Activated CD4-positive, CD25-positive, alpha-beta regulatory T cell treated with anti-CD3 and anti-CD28 coated beads, Interleukin-2, amount 50 U/mL, for 72 hours (primary cell): ENCODE measurements around the gene B3GAT3.
"Not testable (repeated sequence)": the region's sequence is repeated elsewhere in the genome, so short reads cannot be mapped to it uniquely, and the experiment has no call there.

Source experiments
- DNase-seq: peaks from one replicate; pipeline ENCODE4 v3.0.0; 2021

Gene B3GAT3

DNA sequence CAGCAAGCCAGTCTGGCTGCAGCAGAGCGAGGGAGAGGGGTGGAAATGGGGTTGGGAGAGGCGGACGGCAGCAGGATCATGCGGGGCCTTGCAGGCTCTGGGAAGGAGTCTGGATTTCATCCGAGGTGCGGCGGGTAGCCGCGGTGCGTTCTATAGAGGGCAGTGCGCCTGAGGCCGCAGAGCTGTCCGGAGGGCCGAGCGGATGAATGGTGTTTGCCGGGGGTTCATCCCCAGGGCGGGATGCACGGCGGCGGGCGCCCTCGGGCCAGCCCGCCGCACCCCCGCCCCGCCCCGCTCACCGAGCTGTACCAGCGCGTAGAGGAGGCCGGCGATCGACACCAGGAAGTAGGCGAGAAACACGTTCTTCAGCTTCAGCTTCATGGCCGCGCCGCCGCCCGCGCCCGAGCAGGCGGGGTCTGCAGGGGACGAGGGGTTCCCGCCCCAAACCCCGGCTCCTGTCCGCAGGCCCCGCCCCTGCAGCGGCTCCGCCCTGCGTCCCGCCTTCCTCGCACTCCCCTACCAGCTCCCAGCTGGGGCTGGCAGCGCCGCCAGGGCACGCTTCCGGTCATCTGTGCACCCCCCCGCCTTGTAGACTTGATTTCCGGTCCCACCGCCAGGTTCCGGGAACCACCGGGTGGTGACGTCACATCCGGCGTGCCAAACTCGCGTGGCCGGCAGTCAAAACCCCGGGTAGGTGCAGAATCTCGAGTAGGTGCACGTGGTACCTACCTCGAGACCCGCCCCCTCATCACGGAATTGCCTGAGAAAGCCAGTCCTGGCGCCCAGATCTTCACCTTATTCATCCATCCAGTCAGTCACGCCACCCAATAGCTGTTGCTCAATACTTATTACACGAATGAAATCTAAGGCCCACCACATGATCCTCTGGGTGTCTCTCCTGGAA is at the start of gene B3GAT3:
B3GAT3 (minus strand) TSS at position 420 of the 904 bp plus-strand sequence; CDS start at position 381, 39 bp downstream.
- DNase-seq, result peak; percentile 98

DNA sequence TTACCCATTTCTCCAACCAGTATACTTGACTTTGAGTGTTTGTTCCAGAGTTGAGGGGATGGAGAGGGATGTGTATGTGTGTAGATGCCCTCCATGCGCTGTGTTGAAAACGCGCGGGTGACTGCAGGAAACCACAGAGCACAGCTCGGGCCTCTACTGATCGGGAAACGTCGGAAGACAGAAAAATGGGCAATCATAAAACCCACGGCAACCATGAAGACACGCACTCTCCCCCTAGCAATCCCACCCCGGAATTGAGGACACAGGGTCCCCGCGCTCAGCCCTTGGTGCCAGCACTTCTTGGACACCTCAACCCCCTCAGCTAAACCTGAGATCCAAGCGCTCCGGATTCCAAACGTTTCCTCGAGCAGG is 49.4 kb upstream of the B3GAT3 start:
- no peak for DNase-seq

DNA sequence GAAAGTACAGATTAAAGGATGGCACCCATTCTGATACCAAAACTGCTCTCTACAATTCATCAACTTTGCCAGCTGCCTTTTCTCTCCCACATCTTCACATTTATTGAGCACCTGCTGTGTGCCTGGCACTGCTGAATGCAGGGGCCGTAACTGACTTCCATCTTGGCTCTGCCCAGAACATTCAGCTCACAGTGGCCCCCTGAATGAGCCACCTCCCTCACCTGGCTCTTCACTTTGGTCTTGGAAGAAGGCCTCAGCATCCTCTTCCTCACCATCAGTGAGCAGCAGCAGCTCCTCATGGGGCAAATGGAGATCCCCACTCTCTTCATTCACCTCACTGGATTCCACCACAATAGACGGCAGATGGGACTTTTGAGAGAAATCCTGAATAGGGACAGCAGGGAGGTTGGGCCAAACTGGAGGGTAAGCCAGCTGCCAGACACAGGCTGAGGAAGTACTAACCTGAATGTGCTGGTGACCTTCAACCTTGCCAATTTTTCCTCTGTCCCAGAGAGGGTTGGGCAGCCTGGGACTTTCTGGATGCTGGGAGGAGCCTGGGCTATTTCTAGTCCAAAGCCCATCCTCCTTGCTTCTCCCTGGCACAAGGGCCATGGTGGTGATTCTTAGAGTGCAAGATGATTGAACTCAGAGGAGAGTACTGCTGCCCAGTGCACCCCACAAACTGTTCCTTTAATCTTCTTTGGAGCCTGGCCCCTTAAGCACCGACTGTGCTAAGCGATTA is 47.8 kb upstream of the B3GAT3 start:
- no peak for DNase-seq

DNA sequence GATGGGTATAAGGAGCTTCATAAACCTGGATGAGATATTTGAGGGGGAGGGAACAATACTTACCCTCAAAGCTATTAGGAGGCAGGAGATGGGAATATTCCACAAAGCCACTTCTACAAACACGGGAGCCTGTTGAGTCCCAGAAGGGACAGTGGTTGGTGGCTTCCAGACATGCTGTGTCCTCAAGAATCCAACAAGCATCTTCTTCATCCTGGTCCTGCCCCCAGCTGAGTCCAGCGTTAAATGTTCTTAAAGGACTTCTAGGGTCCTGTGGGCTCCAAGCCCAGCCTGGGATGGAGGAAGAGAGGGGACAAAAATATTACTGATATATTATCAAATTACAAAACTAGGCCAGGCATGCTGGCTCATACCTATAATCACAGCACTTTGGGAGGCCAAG is 45.7 kb upstream of the B3GAT3 start:
- DNase-seq, result no peak

DNA sequence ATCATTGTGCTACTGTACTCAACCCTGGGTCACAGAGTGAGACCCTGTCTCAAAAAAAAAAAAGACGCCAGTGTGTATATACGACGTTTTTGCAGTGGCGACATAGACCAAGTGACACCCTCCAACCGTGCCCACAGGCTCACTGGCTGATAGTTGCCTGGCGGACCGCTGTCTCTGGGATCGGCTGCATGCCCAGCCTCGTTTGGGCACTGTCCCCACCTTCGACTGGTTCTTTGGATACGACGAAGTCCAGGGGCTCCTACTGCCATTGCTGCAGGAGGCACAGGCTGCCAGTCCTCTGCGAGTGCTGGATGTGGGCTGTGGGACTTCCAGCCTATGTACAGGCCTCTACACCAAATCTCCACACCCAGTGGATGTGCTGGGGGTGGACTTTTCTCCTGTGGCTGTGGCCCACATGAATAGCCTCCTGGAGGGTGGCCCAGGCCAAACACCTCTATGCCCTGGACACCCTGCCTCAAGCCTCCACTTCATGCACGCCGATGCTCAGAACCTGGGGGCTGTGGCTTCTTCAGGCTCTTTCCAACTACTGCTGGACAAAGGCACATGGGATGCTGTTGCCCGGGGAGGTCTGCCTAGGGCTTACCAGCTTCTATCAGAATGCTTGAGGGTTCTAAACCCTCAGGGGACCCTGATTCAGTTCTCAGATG is 44.6 kb upstream of the B3GAT3 start:
- DNase-seq, result no peak

DNA sequence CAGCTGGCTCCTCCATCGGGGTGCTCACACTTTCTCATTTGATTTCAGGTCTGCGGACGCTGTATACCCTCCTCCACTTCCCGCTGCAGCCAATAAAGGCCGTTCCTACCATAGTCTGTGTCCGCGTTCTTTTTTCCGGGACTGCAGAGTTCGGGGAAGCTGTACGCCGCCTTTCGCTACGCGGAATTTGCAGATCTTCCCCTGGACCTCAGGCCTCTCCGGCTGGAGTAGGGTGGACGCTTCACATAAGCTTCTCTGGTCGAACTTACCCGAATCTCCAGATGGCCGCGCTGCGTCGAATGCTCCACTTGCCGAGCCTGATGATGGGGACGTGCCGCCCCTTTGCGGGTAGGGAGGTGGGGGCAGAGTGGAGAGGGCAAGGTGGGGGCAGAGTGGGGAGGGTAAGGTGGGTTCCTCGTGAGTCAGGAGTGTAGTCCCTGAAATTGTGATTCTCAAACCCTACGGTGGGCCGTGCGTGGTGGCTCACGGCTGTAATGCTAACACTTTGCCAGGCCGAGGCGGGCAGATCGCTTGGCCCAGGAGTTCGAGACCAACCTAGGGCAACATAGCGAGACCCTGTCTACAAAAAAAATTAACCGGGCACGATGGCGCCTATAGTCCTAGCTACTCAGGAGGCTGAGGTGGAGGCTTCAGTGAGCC is 43.9 kb upstream of the B3GAT3 start:
- DNase-seq, result peak; percentile 57

DNA sequence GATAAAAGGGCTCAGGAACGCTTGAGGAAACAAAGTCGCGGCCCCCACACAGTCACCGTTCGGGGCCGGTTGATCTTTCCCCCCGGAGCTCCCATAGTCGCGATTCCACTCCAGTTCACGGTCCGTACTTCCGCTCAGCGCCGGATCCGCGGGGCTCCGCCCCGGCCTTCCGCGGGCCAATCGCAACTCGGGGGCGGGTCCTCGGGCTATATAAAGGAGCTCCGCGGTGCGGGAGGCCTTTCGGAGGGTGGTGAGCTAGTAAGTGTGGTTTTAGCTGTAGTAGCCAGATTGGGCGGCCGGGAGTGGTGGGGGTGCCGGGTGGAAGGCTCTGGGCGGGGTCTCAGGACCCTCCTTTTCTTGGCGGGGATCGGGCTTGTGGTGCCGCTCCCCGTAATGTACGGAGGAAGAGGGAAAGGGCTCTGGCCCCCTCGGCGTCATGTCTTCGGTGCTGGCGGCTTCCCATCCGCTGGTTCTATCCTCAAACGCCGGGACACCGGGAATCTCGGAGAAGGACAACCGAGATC is 43.4 kb upstream of the B3GAT3 start, which contains the start of the genes C11orf98 and CSKMT:
C11orf98 (minus strand) TSS at position 136 of the 524 bp plus-strand sequence; CDS start at position 95, 41 bp downstream.
CSKMT (plus strand) TSS at position 238 of the 524 bp plus-strand sequence. CDS start 568 bp downstream, outside the sequence.
- peak; percentile 96 for DNase-seq

DNA sequence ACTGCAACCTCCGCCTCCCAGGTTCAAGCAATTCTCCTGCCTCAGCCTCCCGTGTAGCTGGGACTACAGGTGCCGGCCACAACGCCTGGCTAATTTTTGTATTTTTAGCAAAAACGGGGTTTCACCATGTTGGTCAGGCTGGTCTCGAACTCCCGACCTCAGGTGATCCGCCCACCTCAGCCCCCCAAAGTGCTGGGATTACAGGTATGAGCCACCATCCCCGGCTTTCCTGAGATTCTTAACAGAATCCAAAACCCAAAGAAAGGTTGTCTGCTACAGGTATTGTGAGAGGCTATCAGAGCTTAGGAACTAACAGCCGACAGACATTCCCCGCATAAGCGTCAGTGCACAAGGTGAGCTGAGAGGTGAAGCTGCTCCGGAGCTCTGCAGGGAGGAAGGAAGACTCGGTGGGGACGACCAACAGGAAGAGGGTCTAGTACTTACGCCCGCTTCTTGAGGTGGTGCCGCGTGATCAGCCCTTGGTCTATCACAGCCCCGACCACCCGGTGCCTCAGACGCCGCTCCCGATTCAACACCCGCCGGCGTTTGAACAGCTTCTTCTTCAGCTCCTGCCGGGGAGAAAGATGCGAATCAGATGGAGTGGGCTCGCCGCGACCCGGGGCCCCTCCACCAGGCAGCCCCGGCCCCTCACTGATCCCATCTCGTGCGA is 42.8 kb upstream of the B3GAT3 start:
- DNase-seq, result no peak

DNA sequence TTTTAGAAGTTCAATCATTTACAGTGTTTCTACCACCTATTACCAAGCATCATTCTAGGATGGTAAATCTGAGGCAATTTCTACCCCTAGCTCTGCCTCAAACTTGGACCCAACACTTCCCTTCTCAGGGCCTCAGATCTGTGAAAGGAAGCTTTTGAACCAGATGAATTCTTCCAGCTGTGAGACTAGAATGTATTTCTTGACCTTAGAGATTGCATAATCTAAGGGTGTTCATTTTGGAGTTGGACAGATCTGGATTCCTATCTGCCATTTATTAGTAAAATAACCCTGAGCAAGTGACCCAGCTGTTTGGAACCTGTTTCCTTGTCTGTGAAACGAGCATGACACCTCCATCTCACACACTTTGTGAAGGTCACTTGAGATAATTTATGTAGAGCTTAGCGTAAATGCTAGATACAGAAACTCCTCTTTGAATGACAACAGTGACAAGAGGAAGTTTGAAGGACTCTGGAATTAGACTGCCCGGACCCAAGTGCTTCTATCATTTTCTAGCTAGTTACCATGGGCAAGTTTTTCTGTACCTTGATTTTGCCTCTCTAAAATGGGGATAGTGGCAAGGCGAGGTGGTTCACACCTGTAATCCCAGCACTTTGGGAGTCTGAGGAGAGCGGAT is 35.1 kb upstream of the B3GAT3 start:
- no peak for DNase-seq

DNA sequence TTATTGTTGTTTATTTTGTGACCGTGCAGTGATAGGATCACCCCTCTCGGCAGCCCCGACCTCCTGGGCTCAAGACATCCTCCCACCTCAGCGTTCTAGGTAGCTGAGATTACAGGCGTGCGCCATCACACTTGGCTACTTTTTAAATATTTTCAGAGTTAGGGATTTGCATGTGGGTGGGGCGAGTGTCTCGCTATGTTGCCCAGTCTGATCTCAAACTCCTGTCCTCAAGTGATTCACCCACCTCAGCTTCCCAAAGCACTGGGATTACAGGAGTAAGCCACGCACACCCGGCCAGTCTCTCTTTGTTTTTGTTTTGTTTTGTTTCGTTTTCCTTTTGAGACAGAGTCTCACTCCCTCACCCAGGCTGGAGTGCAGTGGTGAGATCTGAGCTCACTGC is 32.5 kb upstream of the B3GAT3 start:
- DNase-seq, result no peak

DNA sequence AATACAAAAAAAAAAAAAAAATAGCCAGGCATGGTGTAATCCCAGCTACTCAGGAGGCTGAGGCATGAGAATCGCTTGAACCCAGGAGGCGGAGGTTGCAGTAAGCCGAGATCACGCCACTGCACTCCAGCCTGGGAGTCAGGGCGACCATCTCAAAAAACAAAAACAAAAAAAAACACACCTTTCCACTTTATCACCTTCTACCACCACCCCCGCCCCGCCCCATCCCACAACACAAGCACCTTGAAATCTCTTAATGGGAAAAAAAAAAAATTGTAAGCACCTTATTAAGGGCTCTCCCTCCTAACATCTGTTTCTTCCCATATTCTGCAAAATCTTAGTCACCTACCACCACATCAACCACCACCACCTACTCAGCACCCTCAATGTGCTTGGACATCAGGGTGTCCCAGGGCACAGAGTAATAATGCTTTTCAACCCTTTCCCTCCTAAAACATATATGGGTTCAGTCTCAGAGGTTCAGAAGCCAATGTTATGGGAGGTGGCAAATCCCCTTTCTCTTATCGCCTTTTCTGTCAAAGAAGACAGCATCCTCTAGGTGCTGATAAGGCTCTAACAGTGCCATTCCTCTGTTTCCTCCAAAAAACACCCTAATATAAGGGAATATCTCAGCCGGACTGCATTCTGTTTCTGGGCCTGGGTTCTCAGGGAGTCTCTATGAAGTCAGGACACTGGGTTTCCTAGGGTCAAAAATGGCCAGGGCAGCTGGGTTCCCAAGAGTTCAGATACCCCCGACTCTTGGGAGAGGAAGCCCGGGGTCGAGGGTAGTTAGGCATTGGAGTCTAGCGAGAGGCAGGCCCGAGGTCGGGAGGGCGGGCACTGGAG is 30.6 kb upstream of the B3GAT3 start:
- DNase-seq, result no peak

DNA sequence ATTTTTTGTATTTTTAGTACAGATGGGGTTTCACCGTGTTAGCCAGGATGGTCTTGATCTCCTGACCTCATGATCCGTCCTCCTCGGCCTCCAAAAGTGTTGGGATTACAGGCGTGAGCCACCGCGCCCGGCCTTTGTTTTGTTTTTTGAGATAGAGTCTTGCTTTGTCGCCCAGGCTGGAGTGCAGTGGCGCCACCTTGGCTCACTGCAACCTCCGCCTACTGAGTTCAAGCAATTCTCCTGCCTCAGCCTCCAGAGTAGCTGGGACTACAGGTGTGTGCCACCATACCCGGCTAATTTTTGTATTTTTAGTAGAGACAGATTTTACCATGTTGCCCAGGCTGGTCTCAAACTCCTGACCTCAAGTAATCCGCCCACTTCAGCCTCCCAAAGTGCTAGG is 28.5 kb upstream of the B3GAT3 start:
- DNase-seq, result not testable (repeated sequence)

DNA sequence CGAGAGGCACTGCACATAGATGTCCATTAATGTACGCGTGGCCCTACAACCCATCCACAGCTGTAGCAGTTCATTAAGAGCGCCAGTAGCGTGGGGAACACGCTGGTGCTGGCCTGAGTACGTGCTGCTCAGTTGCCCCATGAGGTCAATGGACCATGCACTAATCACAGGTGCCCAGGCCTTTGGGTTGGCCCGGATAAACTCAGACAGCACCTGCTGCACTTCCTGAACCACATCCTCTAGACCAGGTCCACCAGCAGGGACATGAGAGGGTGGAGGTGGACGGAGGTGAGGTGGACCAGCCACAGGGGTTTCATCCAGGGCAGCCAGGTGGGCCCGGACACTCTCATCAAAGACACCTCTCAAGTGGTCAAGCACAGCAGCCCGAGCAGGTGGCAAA is 27.7 kb upstream of the B3GAT3 start:
- no peak for DNase-seq

DNA sequence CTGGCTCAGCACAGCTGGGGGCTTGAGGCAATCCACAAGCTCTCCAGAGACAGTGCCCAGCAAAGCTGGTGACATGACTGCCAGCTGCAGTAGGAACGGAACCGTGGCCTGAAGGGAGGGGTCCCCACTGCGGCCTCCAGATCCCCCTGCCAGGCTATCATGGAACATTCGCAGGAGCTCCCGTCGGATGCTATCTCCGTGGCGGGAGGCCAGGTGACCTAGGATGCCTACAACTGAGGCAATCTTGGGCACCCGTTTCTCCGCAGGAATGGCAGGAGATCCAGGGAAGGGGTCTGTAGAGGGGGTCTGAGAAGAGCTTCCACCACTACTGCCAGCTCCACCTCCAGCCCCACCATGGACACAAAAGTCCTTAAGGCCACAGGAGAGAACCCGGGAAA is 27.2 kb upstream of the B3GAT3 start:
- no peak for DNase-seq

DNA sequence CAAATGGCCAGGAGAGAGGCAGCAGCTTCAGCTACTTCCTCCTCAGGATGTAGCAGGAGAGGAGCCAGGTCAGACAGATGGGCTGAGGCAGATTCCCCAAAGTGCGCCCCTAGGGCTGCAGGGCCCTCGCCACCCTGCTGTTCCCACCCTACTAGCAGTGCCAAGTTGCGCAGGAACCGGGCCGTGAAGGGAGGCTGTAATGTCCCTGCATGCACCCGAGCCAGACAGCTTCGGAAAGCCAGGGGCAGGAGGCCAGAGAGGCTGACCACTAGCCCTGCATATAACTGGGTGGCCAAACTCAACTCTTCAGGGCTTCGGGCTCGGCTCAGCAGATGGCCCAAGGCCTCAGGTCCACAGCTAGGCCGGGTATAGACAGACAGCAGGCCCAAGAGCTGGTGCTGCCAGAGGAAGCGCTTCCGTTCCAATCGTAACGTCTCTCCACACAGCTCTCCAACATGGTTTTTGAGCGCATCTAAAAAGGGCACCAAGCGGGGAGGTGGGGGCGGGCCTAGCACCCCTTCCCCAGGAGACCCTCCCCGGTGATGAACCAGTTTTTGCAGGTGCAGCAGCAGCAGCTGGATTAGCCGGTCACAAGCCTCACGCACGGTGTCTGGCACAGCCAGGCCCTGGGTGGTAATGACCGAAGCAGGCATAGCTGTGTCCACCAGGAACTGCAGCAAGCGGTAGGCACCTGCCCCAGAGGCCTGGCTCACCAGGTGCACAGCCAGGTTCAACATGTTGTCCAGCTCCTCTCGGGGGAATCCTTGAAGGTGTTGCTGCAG is 26.6 kb upstream of the B3GAT3 start:
- no peak for DNase-seq

DNA sequence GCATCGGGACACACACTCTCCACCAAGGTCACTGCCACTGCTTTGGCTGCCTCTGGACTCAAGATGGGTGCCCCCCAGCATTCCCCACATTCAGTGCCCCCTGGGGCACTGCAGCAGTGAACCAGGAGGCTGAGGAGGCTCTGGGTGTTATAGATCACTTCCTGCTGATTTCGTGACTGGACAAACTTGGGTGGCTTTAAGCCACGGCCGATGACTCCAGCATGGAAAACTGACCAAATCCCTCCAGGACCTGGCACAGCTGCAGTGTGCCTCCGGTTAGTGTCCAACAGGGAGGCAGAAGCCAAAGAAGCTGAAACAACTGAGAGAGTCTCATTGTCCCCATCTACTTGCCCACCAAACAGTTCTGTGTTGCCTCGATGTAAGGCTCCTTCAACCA is 25.8 kb upstream of the B3GAT3 start:
- DNase-seq, result no peak

DNA sequence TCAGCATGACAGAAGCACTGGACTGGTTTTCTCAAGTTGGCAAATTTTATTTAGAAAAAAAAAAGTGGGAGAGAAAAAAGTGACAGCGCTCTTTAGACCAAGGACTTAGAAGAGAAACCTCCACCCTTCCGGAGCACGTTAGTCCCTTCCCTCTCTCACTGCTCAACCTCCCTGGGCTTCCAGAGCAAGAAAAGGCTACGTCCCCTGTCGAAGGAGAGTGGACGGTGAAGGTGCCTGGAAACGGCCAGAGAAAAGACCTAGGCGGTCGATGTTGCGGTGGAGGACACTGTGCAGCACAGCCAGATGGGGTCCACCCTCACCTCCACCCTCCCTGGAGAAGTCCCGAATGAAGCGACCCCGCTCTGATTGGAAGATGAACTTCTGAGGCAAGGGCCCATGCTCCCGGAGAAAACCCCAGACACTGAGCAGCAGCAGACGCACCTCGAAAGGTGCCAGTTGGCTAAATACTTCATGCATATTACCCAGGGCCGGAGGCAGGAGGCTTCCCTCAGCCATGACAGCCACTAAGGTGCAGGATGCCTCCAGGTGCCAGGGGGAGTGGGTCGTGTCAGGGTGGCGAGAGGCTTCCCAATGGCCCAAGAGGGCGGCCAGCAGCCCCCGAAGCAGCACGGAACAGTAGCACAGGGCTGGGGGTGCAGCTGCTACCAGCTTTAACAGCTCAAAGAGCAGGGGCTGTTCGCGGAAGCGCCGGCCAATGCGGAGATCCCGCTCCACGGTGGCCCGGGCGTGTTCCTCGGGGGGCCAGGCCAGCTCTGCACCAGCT is 25.2 kb upstream of the B3GAT3 start:
- DNase-seq, result no peak

DNA sequence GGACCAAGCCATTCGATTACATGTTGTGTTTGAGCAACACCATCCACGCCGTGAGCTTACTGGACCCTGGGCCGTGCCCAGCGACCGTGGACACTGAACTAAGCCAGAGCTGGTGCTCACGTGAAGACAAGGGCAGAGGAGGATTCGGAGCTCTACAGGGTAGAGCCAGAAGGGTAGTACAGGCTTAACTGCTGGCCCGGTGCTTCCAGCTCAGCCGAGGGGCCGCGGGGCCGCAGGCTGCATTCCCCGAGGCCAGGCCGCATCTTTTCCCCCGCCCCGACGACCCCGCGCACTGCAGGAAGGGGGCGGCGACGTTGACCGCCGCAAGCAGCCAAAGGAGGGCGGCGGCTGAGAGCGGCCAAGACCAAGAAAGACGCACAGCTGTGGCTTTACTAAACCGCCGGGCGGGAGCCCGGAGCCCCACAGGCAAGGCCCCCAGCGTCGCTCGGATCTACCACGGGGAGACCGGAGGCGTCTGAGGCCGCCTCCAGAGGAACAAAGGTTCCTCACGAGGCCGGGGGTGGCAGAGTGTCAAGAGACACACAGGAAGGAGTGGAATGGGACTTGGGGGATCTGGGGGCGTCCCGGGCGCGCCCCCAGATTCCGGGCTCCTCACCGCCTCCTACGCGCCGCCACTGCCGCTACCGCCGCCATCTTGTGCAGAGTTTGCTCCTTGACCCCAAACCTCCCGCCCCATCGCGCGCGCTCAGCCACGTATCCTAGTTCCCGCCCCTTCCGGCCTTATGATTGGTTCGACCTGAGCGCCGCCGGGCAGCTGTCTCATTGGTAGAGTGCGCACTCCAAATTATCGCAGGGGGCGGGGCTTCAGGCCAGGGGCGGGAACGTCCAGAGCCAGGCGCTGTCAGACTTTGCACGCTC is 24.4 kb upstream of the B3GAT3 start, which contains the start of gene GANAB:
GANAB (minus strand) TSS at position 668 of the 879 bp plus-strand sequence; CDS start at position 654, 14 bp downstream.
- peak; percentile 97 for DNase-seq
